ENCODE data around the gene PHLDA1.
"Not testable (repeated sequence)": the region's sequence is repeated elsewhere in the genome, so short reads cannot be mapped to it uniquely, and the experiment has no call there.

PHLDA1 gene

DNA sequence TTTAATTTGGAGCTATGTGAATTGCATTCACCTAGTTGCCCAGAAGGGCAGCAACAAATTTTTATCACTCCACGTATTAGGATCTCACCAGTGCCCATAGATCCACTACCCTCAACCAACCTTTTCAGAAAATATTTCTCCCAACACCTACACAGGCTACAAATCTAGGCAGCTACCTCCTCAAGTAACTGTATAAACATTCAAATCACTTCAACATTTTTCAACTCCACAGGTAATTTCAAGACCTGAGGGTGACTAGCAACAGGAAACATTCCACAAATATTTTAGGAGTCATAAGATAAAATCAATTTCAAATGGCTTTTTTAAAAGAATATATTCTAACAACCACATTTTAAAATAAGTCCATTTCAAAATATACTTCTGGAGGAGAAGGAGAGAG lies 12.9 kb downstream of the PHLDA1 start:
- no peak for DNase-seq (ENCODE audit: low read depth, low spot score)

DNA sequence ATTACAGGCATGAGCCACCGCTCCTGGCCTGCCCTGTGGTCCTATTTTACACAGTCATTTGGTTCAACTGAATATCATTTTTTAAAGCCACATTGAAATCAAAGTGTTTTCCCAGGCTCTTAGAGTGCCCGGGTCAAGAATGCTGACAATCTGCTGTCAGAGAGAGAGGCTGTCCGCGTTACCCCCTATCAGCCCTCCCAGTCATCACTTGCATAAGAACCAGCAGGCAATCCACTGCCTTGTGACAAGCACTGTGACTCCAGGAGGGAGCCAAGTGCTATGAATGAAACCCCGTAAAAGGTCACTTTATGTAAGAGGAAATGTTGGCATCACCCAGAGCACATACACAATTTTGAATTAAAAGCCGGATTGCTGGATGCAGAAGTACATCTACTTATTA lies 13.5 kb downstream of the PHLDA1 start:
- peak; percentile 76 for DNase-seq (ENCODE audit: low read depth, low spot score)

DNA sequence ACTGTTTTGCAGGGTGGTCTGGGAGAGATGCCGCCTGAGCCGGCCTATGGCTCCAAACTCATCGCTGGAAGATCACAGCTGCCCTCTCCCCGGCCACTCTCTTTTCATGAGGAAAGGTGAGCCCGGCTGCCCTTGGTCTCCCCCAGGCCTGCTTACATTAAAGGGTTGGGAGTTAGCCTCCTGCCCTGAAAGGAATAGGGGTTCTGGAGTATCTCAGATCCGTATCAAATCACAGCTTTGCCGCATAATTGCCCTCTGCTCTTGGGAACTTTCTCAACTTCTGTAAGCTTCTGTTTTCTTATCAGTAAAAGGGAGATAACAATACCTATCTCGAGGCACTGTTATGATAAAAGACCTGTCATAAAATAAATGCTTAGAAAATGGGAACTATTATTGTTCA lies 17.6 kb downstream of the PHLDA1 start:
- peak; percentile 67 for DNase-seq (ENCODE audit: low read depth, low spot score)

DNA sequence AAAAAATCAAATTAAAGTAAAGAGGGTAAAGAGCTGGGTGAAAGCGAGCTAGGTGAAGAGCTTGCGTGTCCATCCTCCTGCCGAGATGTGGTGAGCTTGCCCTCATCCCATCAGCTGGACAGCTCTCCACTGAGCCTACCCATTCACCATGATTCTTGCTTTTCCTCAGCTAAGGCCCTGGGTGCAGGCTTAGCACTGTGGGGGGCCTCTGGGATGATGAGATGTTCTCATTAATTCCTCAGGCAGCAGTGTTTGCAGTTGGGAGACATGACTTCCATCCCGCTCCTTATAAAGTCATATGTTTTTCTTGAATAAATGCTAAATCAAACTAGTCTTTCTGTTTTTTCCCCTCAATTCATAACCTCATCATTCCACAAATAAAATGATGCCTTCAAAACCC lies 18.0 kb downstream of the PHLDA1 start:
- no peak for DNase-seq (ENCODE audit: low read depth, low spot score)

DNA sequence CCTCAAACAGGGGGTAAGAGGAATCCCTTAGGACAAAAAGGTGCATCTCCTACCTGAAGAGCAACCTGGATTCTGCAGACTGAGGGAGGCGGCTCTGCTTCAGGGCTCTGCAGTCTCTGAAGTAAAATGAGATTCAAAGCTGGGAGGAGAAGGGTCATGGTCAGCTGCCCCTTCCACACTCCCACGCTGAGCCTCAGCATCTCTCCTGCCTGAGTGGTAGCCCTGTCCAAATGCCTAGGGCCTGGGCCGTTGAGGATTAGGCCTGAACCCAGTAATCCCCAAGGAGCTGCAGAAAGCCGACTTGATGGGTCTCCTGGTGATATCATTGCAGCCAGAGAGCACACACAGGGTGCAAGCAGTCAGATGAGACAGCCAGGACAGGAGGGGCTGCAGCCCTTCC lies 18.9 kb downstream of the PHLDA1 start:
- no peak for DNase-seq (ENCODE audit: low read depth, low spot score)

DNA sequence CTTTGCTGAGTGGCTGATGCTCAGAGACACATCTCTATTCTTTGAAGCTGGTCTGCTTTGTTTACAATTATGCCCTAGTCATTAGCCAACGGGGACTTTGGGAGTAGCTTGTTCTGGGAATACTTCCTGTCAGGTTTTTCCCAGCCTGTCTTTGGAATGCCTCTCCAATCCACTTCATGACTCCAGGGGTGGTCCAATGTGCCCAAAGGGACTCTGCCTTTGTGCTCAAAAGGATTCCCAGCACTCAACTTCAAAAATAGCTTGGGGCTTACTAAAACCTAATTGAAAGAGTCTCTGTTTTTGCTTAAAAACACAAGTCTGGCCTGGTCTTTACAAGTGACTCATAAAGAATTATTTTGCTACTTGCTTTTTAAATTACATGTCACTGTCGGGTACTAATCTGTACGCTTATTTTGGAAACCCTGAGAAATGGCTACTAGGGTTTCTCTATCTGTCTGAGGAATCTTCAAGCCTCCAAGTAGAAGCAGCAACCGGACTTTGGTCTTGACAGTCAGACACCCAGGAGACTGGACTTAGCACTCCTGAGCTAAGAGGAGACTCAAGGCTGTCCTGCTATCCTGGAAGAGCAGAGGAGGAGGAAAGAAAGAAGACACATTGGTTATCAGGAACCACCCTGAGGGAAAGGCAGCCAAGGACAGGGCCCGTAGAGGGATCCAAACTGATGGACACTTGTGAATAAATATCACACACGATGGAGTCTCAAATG lies 20.7 kb downstream of the PHLDA1 start:
- DNase-seq (ENCODE audit: low read depth, low spot score), result peak; percentile 94

DNA sequence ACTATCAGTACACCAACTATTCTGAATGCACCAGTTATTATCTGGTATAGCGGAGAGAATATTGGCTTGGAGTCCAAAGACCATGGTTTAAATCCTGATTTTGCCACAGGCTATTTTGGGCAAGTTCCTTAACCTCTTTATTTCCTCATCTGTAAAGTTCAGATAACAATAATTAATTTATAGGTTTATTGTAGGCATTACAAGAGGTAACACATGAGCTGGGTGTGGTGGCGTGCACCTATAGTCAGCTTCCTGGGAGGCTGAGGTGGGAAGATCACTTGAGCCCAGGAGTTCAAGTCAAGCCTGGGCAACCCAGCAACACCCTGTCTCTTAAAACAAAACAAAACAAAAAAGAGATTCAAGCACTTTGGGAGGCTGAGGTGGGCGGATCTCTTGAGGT lies 23.1 kb downstream of the PHLDA1 start:
- DNase-seq (ENCODE audit: low read depth, low spot score), result no peak

DNA sequence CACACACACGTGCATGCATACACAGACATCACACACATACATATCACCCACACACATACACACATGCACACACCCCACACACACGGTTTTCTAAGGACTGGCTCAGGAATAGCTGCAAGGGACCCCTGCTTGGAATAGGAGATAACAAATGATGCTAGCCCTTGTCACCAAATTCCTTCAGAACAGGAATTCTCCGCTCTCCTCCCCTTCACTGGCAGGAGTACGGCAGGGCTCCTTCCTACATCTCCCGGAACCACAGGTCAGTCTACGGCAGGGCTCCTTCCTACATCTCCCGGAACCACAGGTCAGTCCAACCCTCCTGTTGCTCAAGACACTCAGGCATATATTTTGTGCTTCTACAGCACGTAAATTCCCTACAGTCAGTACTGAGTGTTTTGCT lies 23.9 kb downstream of the PHLDA1 start:
- peak; percentile 48 for DNase-seq (ENCODE audit: low read depth, low spot score)

DNA sequence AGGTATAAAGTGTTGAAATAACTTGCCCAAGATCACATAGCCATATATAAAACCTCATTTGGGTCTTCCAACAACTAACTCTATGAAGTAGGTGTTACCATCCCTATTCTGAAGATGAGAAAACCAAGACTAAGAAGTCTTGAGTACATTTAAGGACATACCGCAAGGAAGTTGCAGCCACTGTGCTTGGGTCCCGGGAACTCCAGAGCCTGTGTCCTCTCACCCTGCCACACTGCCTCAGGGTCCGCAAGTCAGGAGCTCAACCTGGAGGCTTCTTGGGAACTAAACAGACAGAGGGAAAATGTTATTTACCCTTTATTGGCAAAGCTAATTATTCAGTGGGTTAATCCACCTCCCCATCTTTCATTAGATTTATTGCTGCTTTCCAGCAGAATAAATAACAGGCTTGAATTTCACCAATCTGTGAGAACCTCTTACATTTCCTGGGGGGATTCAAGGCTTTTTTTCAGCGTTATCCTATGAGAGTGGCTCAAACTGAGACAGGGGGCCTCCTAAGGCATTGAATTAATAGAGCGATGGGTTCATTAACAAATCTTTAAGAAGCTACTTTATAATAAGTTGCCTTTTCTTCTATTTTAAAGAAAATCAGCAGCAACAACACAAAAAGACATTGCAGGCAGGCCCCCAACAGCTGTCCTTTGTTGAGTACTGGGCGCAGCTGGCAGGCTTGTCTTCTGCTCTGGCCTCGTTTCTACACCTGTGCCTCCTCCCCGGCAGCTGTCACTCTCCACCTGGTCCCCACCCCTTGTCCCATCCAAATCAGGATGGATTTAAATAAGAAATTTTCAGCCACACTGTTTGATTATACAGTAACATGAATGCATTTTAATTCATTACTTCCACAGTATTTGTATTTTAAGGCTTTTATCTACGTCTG lies 25.3 kb downstream of the PHLDA1 start:
- DNase-seq (ENCODE audit: low read depth, low spot score), result no peak

DNA sequence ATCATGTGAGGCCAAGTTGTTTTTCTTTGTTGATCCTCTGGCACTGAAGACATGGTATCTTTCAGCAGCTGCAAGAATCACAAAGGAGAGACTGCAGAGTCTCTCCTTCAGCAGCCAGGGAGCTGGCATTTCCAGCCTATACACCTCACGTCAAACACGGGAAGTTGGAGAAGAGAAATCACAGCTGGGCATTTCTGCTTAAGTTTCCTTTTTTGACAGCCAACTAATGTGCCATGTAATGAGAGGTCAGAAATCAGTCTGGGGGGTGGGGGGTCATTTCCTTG lies 28.3 kb downstream of the PHLDA1 start:
- no peak for DNase-seq (ENCODE audit: low read depth, low spot score)

DNA sequence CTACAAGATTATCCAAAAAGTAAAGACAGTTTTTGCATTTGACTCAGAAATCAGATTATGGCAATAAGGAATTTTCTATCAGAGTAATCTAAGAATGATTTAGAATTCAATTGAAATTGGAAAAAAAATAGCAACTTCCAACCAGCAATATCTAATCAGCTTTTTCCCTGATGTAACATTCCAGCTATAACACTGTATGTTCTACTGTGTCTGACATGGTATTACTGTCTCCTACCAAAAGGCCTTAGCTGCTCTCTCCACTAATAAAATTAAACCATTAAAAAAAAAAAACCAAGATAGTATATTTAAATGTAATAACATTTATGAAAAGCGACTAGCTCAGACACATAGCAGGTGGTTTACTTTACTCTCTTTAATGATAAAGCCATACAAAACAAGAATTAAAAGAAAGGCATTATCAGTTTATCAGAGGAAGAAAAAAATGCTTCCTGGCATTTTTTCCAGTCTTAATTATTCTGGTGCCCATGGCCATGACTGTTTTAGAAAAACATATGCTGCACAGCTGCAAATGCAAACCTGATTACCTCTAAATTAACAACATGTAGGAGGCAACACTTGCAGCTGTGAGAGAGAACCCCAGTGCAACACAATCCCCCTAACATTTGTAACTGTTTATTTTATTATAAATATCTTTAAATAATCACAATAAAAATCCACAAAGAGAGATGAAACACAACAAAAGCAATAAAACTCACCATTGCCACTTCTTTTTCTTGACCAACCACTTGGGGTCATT lies 28.8 kb downstream of the PHLDA1 start:
- no peak for DNase-seq (ENCODE audit: low read depth, low spot score)

DNA sequence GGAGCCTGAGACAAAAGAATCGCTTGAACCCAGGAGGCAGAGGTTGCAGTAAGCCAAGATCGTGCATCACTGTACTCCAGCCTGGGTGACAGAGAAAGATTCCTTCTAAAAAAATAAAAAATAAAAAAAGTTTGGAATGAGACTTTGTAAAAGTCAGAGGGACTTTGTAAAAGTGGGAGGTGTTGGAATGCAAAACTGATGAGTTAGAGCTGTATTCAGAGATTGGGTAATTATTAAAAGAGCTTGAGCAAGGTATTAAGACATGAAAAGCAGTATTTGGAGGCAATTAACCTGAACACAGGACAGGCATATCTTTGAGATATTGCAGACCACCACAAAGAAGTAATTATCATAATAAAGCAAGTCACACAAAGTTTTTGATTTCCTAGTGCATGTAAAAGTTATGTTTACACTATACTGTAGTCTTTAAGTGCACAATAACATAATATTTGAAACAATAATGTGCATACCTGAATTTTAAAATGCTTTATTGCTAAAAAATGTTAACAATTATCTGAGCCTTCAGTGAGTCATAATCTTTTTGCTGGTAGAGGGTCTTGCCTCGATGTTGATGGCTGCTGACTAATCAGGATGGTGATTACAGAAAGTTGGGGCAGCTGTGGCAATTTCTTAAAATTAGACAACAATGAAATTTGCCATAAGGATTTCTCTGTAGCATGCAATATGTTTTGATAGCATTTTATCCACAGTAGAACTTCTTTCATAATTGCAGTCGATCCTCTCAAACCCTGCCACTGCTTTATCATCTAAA lies 33.1 kb downstream of the PHLDA1 start:
- DNase-seq (ENCODE audit: low read depth, low spot score), result no peak

DNA sequence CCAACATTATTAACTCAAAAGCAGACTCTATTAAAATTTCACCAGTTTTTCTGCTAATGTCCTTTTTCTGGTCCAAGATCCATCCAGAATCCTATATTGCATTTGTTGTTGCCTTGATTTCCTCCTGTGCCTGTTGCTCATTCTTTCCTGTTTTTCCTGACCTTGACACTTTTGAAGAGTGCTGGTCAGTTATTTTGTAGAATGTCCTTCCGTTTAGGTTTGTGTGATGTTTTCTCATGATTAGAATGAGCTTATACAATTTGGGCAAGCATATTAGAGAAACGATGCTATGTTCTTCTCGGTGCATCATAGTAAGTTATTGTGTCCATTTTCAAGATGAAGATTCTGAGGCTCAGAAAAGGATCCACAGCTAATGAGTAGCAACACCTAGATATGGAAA lies 33.9 kb downstream of the PHLDA1 start:
- no peak for DNase-seq (ENCODE audit: low read depth, low spot score)

DNA sequence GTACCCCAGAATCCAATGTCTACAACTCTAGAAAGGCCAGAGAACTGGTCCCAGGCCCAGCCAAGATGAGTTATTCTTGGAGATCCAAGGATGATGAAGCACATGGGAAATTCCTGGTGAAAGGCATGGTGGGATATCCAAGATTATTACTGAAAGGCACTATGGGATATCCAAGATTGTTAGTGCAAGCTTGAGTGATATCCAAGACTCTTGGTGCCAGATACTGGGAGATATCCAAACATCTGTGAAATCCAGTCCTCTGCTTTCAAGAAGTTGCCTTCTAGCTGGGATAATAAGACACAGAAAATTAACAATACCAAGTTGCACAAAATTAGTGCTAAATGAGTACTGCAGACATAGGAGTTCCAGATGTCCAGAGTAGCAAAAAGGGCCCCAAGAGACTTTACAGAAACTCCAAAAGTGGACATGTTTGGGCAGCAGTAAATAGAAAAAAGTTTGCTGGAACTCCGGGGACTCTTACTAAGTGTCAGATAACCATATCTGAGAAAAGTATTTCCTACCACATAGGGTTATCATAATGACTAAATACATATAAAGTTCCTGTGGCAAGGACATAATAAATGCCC lies 34.6 kb downstream of the PHLDA1 start:
- no peak for DNase-seq (ENCODE audit: low read depth, low spot score)

DNA sequence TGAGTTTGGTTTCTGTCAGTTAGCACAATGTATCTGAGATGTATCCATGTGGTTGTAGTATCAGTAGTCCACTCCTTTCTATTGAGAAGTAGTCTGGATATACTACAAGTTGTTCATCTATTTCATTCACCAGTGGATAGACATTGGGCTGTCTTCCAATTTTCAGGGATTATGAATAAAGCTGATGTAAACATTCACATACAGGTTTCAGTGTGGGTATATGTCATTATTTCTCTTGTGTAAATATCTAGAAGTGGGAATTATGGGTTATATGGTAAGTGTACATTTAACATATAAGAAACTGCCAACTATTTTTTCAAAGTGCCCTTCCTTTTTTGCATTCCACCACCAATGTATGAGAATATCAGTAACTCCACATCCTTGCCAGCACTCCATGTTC lies 35.9 kb downstream of the PHLDA1 start:
- DNase-seq (ENCODE audit: low read depth, low spot score), result no peak

DNA sequence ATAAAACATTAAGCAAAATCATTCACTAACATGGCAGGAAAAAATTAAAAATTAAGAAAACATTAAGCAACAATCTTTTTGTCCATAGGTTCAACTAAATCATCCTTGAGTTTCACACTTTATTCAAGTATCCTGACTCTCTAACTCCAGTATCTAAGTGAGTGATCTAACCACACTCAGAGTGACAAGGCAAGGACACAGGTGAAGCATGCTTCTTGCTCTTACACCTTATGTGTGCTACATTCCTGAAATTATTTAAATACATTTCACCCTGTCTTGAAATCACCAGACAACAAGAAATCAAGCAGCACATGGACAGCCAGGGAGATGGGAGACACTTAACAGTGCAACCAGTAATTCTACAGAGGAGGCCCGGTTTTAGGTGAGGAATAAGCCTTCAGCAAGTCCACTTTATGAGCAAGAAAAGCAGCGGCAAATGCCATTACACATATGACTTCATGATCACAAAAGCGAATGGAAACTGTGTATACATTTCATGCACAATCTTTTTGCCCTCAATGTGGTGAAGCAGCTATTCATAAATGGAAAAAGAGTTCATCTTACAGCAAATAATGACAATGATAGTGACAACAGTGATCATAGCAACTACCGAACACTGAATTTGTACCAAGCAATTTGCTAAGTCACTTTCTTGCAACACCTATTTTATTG lies 37.4 kb downstream of the PHLDA1 start:
- DNase-seq (ENCODE audit: low read depth, low spot score), result no peak

DNA sequence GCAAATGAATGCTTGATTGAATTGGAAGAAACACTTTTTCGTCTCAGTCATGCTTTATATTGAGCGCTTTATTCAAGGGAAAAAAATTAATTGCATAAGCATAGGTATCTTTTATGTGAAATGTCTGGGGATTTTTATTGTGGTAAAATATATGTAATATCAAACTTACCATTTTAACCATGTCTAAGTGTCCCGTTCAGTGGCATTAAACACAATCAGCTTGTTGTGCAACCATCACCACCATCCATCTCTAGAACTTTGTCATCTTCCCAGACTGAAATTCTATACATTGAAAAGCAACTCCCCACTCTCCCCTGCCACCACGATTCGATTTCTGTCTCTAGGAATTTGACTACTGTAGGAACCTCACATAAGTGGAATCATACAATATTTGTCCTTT lies 39.8 kb downstream of the PHLDA1 start:
- no peak for DNase-seq (ENCODE audit: low read depth, low spot score)

DNA sequence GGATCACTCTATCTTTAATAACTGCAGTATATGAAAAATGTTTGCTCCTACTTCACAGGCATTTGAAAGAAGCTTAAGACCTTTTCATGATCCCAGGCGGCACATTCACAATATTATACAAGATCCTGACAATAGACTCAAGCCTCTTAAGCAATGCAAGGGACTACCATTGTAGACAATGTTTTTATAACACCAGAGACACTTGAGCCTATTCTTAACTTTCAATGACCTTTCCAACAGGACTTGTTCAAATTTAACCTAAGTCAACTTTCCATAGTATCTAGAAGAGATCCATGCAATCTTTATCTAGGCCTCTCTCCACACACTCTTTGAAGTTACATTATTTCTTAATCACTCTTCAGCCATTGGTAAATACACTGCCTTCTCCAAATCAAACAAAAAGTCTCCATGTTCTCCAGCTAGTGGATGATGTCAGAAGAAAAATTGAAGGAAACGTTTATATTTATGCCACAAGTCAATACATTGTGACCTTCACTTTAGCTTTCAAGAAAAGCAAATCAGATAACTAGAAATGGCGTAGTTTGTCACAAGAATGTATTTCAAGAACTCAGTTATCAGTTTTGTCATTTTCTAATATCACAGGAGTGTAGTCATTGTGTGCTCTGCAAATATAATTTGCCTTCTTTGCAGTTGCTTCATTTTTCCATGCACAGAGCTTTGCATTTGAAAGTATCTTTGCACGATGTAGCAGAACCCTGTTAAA lies 41.2 kb downstream of the PHLDA1 start:
- no peak for DNase-seq (ENCODE audit: low read depth, low spot score)

DNA sequence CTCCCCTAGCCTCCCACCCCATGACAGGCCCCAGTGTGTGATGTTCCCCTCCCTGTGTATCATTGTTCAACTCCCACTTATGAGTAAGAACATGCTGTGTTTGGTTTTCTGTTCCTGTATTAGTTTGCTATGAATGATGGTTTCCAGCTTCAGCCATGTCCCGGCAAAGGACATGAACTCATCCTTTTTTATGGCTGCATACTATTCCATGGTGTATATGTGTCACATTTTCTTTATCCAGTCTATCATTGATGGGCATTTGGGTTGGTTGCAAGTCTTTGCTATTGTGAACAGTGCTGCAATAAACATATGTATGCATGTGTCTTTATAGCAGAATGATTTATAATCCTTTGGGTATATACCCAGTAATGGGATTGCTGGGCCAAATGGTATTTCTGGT lies 43.9 kb downstream of the PHLDA1 start:
- not testable (repeated sequence) for DNase-seq (ENCODE audit: low read depth, low spot score)
